ENCODE results near the gene SLC25A28.
"Not testable (repeated sequence)": the region's sequence is repeated elsewhere in the genome, so short reads cannot be mapped to it uniquely, and the experiment has no call there.

The SLC25A28 gene

DNA sequence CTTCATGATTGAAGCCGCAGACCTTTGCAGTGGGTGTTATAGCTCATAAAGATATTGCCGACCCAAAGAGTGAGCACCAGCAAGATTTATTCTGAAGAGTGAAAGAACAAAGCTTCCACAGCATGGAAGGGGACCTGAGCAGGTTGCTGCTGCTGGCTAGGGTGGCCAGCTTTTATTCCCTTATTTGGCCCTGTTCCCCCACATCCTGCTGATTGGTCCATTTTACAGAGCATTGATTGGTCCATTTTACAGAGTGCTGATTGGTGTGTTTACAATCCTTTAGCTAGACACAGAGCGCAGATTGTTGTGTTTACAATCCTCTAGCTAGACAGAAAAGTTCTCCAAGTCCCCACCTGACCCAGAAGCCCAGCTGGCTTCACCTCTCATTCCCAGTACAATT is 4.9 kb upstream of the SLC25A28 start:
- DNase-seq: not testable (repeated sequence)

- no peak for DNase-seq
These were observed 3.7 kb upstream of the SLC25A28 start for GRCh38 chr10:99623919-99624318.

- DNase-seq: peak; percentile 33
These were observed 1.4 kb upstream of the SLC25A28 start for GRCh38 chr10:99621454-99622251.

DNA sequence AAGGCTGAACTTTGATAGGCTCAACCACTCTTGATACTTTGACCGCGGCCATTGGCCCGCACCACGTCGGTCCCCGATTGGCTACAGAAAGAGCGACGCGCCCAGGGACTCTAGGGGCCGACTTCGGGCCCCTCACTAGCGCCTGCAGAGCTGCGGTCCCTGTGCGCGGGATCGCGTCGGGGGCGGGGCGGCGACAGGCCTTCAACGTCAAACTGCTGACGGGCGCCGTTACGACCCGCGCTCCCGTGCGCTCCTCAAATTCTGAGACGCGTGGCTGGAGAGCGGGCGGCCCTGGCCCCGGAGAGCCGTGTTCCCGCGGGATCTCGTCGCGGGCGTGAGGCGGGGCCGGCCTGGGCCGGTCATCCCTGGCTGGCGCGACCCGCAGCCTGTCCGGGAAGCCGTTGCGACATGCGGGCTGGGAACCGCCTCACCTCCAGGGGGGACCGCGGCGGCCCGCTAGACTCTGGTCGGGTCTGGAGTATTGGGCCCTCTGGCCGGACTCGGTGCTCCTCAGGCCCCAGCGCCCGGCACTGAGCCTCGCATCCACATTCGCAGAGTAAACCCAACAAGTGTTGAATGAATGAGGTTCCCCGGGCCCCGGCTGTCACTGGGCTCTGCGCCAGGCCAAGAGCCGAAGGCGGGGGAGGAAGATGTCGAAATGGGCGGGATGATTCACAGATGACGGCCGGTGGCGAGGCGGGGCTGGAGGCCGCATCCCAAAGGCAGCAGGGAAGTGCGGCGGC is 643 bp upstream of the SLC25A28 start:
- peak; percentile 45 for DNase-seq

DNA sequence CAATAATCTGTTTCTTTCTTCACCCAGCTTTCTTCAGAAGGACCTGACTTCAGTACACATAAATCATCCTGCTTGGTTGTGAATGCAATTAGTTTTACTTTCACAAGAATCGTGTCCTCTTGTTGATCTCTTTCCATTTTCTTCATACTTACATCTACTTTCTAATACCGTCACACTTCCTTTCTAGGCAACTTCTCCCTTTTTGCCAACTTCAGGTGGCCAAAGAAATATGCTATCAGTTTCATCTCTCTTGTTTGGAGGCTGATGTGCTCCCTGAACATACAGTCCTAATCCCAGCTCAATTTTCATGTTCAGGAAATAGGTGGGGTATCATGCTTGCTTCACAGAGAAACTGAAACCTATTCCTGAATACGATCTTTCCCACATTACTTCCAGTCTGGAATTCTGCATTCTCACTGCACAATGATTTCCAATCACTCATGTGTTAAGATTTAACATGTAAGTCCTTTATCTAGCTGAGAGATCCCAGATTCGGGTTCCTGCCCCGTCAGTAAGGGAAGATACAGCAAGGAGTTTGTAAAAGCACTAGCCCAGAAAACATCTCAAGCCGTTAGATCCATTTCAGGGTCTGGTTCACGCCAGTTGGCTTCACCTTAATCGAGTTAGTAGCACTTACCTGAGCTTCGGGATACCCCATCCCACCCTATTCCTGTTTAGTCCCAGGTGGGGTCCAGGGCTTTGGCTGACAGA is 994 bp downstream of the SLC25A28 start:
- DNase-seq: no peak

- no peak for DNase-seq
These were observed 2.5 kb downstream of the SLC25A28 start for GRCh38 chr10:99617696-99618095.

DNA sequence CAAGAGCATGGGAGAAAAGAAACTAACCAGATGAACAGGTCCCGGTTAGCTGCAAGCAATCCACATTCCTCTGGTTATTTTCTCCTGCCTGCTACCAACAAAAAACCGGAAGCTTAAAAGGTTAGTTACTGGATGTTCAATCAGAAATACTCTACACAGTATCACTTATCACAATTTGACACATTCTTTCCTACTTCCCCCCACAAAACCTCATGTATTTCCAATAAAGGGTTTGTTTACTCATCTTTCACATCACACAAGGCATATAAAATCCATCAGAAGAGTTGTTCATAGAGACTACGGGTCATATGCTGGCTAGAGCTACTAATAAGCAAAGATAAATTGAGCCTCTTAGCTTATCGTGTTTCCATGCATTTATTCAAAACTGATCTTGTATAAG is 4.8 kb downstream of the SLC25A28 start:
- no peak for DNase-seq

GRCh38 chr10:99612167-99612831 is 7.9 kb downstream of the SLC25A28 start:
- peak; percentile 14 for DNase-seq

- no peak for DNase-seq
These were observed 8.9 kb downstream of the SLC25A28 start for GRCh38 chr10:99611326-99611725.

DNA sequence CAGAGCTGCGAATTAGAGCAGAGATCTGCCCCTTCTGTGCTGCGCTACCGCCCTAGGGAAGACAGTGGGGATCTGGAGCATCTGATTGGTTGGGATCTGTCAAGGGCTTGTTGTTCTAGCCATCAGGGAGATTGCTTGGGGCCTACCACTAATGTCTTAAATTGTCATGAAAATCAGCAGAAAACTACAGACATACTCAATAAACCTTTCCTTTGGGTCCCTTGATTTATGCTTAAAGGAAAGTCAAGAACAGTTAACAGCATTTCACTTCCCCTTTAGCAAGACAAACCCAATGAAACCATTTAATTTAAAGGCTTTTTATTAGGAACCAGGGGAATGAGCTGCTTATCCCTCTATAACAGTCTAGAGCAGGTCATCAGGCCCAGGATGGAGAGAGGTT is 10.0 kb downstream of the SLC25A28 start:
- DNase-seq: no peak

DNA sequence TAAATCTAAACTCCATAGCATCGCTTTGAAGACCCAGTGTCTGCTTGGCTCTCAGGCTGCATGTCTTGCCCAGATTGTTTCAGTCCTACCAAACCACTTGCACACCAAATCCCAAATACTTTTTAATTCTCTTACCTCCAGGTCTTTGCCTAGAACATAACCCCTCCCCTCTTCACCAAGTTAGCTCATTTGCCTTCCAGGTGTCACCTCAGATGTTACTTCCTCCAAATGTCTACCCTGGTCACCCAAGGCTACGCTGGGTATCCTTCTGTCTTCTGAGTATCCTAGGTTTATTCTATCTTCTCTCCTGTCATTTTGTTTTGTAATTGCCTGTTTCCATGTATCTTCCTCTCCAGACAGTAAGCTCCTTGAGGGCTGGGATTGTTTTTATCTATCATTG is 11.1 kb downstream of the SLC25A28 start:
- DNase-seq: no peak

GRCh38 chr10:99605351-99605750 is 14.9 kb downstream of the SLC25A28 start:
- no peak for DNase-seq

DNA sequence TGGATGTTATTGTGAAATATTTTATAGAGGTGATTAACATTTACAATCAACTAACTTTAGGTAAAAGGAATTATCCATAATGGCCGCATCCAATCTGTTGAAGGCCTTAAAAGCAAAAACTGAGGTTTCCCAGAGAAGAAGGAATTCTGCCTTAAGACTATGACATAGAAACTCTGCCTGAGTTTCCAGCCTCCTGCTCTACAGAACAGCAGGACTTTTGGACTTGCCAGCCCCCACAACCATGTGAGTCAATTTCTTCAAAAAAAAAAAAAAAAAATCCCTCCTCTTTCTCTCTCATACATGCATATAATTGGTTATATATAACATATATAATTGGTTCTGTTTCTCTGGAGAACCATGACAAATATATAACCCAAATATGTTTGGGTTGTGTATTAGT is 15.4 kb downstream of the SLC25A28 start:
- DNase-seq: no peak

GRCh38 chr10:99598781-99599509 is 21.3 kb downstream of the SLC25A28 start:
- no peak for DNase-seq

DNA sequence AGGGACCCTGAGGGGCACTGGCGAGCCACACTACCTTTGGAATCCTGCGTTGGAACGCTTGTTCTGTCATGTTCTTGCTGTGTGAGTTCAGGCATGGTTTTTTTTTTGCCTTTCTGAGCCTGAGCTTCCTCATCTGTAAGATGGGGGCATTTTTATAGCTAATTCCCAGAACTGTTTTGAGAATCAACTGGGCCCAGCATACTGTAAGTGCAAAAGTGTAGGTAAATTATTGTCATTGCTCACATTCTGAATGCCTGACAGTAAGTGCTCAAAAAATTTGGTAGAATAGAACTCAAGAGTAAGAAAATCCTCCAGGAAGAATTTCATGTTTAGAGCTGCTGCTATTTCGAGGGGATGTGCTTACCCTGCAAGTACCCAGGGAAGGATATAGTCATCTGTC is 22.2 kb downstream of the SLC25A28 start:
- no peak for DNase-seq

DNA sequence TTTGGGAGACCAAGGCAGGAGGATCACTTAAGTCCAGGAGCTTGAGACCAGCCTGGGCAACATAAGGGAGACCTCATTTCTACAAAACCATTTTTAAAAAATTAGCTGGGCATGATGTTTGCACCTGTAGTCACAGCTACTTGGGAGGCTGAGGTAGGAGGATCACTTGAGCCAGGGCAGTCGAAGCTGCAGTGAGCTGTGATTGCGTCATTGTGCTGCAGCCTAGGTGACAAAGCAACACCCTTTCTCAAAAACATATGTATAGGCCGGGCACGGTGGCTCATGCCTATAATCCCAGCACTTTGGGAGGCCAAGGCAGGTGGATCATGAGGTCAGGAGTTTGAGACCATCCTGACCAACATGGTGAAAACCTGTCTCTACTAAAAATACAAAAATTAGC is 23.5 kb downstream of the SLC25A28 start:
- DNase-seq: not testable (repeated sequence)

- no peak for DNase-seq
These were observed 24.3 kb downstream of the SLC25A28 start for GRCh38 chr10:99595770-99596465.

DNA sequence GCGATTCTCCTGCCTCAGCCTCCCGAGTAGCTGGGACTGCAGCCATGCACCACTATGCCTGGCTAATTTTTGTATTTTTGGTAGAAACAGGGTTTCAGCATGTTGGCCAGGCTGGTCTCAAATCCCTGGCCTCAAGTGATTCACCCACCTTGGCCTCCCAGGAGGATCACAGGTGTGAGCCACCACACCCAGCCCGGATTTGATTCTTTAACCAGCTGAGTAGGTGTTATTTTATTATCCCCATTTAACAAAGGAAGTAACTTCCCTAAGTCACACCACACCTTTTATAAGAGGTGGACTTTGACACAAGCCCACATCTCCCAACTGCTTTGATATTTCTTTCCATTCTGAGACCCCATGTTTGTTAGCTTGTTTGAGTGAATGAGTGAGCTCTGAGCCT is 25.0 kb downstream of the SLC25A28 start:
- no peak for DNase-seq

DNA sequence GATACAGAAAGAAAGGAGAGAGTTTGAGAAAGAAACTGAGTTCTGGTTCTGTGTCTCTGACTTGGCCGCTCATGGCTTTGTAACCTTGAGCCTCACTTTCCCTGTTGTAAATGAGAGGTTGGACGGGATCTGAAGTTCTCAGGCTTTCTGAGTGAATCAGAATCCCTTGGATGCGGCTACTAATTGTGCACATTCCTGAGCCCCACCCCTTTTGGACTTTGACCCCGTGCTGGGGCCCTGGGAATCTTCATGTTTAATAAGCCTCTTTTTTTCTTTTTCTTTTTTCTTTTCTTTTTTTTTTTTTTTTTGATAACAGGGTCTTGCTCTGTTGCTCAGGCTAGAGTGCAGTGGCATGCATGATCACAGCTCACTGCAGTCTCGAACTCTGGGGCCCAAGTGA is 26.9 kb downstream of the SLC25A28 start:
- no peak for DNase-seq

DNA sequence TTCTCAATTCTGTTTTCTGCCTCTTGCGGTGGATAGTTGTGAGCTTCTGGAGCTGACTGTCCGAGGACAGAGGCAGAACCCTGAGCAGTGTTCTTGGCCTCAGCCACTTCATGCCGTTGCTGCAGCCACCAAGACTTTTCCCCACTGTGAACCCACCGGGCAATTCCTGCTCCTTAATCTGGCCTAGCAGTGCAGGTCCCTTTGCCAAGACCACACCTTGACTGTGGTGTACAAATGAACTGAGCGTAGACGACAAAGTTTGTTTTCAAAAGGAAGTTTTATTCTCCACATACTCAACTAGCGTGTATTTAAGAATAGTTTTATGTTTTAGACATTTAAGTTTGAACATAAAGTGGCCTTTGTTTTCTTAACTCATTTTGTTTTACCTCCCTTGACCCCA is 29.4 kb downstream of the SLC25A28 start:
- no peak for DNase-seq

DNA sequence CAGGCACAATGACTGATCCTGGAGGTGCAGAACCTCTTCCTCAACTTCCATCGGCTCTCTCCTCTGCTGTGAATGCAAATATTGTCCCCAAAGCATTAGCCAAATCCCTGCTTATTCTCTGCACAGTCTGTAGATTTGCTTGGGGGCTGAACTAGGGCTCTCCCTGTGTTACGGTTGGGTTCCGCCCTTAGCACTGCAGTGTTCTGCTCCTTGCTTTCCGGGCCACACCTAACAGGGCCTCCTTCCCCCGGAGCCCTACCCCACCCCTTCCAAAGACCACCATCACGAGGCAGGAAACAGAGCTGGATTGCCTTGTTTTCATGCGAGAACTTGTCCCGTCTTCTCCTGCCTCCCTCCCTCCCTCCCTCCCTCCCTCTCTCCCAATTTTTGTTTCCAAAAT is 36.6 kb downstream of the SLC25A28 start:
- no peak for DNase-seq

DNA sequence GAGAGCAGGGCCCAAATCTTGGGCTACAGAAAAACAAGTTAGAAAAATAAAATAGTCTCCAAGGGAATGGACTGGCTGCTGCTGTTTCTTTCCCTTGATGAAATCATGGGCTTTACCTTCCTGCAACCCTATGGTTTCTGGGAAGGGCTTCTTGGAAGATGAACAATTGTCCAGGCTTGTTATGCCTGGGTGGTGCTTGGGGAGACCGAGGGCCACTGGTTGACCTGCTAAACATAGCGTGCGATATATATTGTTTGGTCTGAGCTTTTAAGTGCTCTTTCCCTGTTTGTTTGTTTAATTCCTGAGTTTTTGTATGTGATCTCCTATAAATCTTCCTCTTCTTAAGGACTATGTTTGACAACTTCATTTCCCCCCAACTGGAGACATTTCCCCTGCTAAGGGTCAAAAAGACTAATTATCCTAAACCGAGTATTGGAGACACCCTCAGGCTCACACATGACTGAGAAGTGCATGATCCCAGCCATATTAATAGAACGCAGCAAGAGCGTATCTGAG is 37.9 kb downstream of the SLC25A28 start:
- no peak for DNase-seq
